HEK293 (cell line): ENCODE results near the gene DOCK1.

ENCODE experiments used
- CTCF ChIA-PET: fragments of 350-600 bp; formaldehyde crosslinking; extraction: SDS; loops from one replicate; lab custom pipeline; 2021; ENCODE audit warnings: antibody characterized with exemption; lab: Yijun Ruan, JAX
- POLR2A ChIA-PET: fragments of 300-600 bp; formaldehyde crosslinking; extraction: SDS; loops from one replicate; lab custom pipeline; 2020; ENCODE audit warnings: antibody characterized with exemption, inconsistent platforms; lab: Yijun Ruan, JAX
- H3K27ac ChIP-seq: fragments of 200-500 bp; sonication (Bioruptor generic); 2 replicates; pipeline ENCODE4 v1.5.1; 2014; ENCODE audit warnings: low read depth, low read length, control low read depth, inconsistent platforms; ENCODE audit errors: extremely low read depth
- H3K36me3 ChIP-seq, 2 experiments: fragments of 200-500 bp in 1 of 2; sonication (Bioruptor generic) in 1 of 2; 1 replicate in 1 of 2; 2 replicates in 1 of 2; pipeline ENCODE4 v1.5.1; 2014 to 2017; ENCODE audit warnings: inconsistent platforms in 2 of 2, low read length in 2 of 2; ENCODE audit not compliant: control insufficient read depth in 2 of 2, insufficient read depth in 1 of 2
- H3K4me1 ChIP-seq: fragments of 200-500 bp; sonication (Bioruptor generic); 2 replicates; pipeline ENCODE4 v1.5.1; 2014; ENCODE audit warnings: mild to moderate bottlenecking, low read length, inconsistent platforms; ENCODE audit not compliant: control insufficient read depth, insufficient read depth
- H3K4me3 ChIP-seq: 2 replicates; pipeline ENCODE4 v1.5.1; 2011; ENCODE audit warnings: low read depth, mild to moderate bottlenecking, control low read depth, low read length, moderate library complexity
- H3K9me3 ChIP-seq: fragments of 200-500 bp; sonication (Bioruptor generic); 2 replicates; pipeline ENCODE4 v1.5.1; 2014; ENCODE audit warnings: low read depth, low read length, inconsistent platforms; ENCODE audit not compliant: control insufficient read depth, insufficient read depth
- BCL11A ChIP-seq: fragments of 450-650 bp; formaldehyde crosslinking; IDR thresholded peaks from 2 replicates; pipeline ENCODE4 v1.5.1; 2016; ENCODE audit warnings: low read depth, missing biosample characterization, missing genetic modification characterization
- CTCF ChIP-seq: fragments of 450-650 bp; formaldehyde crosslinking; IDR thresholded peaks from 2 replicates; pipeline ENCODE4 v1.5.1; 2016; ENCODE audit warnings: missing biosample characterization, missing genetic modification characterization
- GLI4 ChIP-seq: fragments of 450-650 bp; formaldehyde crosslinking; IDR thresholded peaks from 2 replicates; pipeline ENCODE4 v1.5.1; 2016; ENCODE audit warnings: missing biosample characterization, missing genetic modification characterization
- HOXD13 ChIP-seq: sonication (generic); formaldehyde crosslinking; IDR thresholded peaks from 2 replicates; pipeline ENCODE4 v1.8.0; 2022; ENCODE audit warnings: missing genetic modification reagents, borderline replicate concordance
- IKZF3 ChIP-seq: fragments of 450-650 bp; IDR thresholded peaks from 2 replicates; pipeline ENCODE4 v1.5.0; 2018; ENCODE audit warnings: missing biosample characterization, mild to moderate bottlenecking, missing genetic modification characterization, moderate library complexity
- MZF1 ChIP-seq: fragments of 450-650 bp; formaldehyde crosslinking; IDR thresholded peaks from 2 replicates; pipeline ENCODE4 v1.5.1; 2017; ENCODE audit warnings: missing biosample characterization, missing genetic modification characterization, borderline replicate concordance
- REPIN1 ChIP-seq: fragments of 450-650 bp; formaldehyde crosslinking; IDR thresholded peaks from 2 replicates; pipeline ENCODE4 v1.5.1; 2017; ENCODE audit warnings: missing biosample characterization, missing genetic modification characterization, low read depth
- SCRT1 ChIP-seq: fragments of 450-650 bp; formaldehyde crosslinking; IDR thresholded peaks from 2 replicates; pipeline ENCODE4 v1.5.1; 2016; ENCODE audit warnings: missing biosample characterization, missing genetic modification characterization, borderline replicate concordance
- SETDB1 ChIP-seq: IDR thresholded peaks from one replicate; pipeline ENCODE4 v1.6.1; 2017; ENCODE audit warnings: mild to moderate bottlenecking, low read length, moderate library complexity, mixed read lengths; ENCODE audit not compliant: insufficient read length
- YY2 ChIP-seq: fragments of 450-650 bp; formaldehyde crosslinking; IDR thresholded peaks from 2 replicates; pipeline ENCODE4 v1.5.1; 2016; ENCODE audit warnings: missing biosample characterization, missing genetic modification characterization
- ZBTB49 ChIP-seq: fragments of 450-650 bp; formaldehyde crosslinking; IDR thresholded peaks from 2 replicates; pipeline ENCODE4 v1.5.1; 2016; ENCODE audit warnings: missing biosample characterization, missing genetic modification characterization, low read depth
- ZNF112 ChIP-seq: fragments of 450-650 bp; formaldehyde crosslinking; IDR thresholded peaks from 2 replicates; pipeline ENCODE4 v1.5.0; 2017; ENCODE audit warnings: missing biosample characterization, missing genetic modification characterization
- ZNF146 ChIP-seq: fragments of 450-650 bp; formaldehyde crosslinking; IDR thresholded peaks from 2 replicates; pipeline ENCODE4 v1.5.1; 2016; ENCODE audit warnings: missing biosample characterization, missing genetic modification characterization
- ZNF148 ChIP-seq: fragments of 450-650 bp; formaldehyde crosslinking; IDR thresholded peaks from 2 replicates; pipeline ENCODE4 v1.5.0; 2017; ENCODE audit warnings: missing biosample characterization, missing genetic modification characterization, borderline replicate concordance
- ZNF184 ChIP-seq: fragments of 450-650 bp; IDR thresholded peaks from 2 replicates; pipeline ENCODE4 v1.5.1; 2018; ENCODE audit warnings: missing biosample characterization, mild to moderate bottlenecking, missing genetic modification characterization
- ZNF223 ChIP-seq: fragments of 450-650 bp; formaldehyde crosslinking; IDR thresholded peaks from 2 replicates; pipeline ENCODE4 v1.5.1; 2016; ENCODE audit warnings: missing biosample characterization, missing genetic modification characterization
- ZNF266 ChIP-seq: fragments of 450-650 bp; formaldehyde crosslinking; IDR thresholded peaks from 2 replicates; pipeline ENCODE4 v1.5.1; 2016; ENCODE audit warnings: missing biosample characterization, missing genetic modification characterization, low read depth
- ZNF354C ChIP-seq: fragments of 450-650 bp; formaldehyde crosslinking; IDR thresholded peaks from 2 replicates; pipeline ENCODE4 v1.5.1; 2016; ENCODE audit warnings: missing biosample characterization, missing genetic modification characterization, low read depth, borderline replicate concordance
- ZNF391 ChIP-seq: fragments of 450-650 bp; formaldehyde crosslinking; IDR thresholded peaks from 2 replicates; pipeline ENCODE4 v1.5.1; 2016; ENCODE audit warnings: low read depth, missing biosample characterization, missing genetic modification characterization, borderline replicate concordance
- ZNF394 ChIP-seq: fragments of 450-650 bp; formaldehyde crosslinking; IDR thresholded peaks from 2 replicates; pipeline ENCODE4 v1.5.1; 2016; ENCODE audit warnings: missing biosample characterization, missing genetic modification characterization, mild to moderate bottlenecking, moderate library complexity, borderline replicate concordance
- ZNF416 ChIP-seq: fragments of 450-650 bp; formaldehyde crosslinking; IDR thresholded peaks from 2 replicates; pipeline ENCODE4 v1.5.1; 2016; ENCODE audit warnings: missing biosample characterization, missing genetic modification characterization
- ZNF48 ChIP-seq: fragments of 450-650 bp; formaldehyde crosslinking; IDR thresholded peaks from 2 replicates; pipeline ENCODE4 v1.5.1; 2016; ENCODE audit warnings: missing biosample characterization, missing genetic modification characterization
- ZNF558 ChIP-seq: fragments of 450-650 bp; formaldehyde crosslinking; IDR thresholded peaks from 2 replicates; pipeline ENCODE4 v1.5.1; 2016; ENCODE audit warnings: missing biosample characterization, missing genetic modification characterization
- ZNF645 ChIP-seq: fragments of 450-650 bp; formaldehyde crosslinking; IDR thresholded peaks from 2 replicates; pipeline ENCODE4; 2016; ENCODE audit warnings: missing biosample characterization, missing genetic modification characterization
- ZNF768 ChIP-seq: fragments of 450-650 bp; formaldehyde crosslinking; IDR thresholded peaks from 2 replicates; pipeline ENCODE4 v1.5.1; 2018; ENCODE audit warnings: missing biosample characterization, mild to moderate bottlenecking, missing genetic modification characterization
- ZNF777 ChIP-seq: fragments of 450-650 bp; formaldehyde crosslinking; IDR thresholded peaks from 2 replicates; pipeline ENCODE4 v1.5.1; 2017; ENCODE audit warnings: missing biosample characterization, missing genetic modification characterization, borderline replicate concordance
- ZNF791 ChIP-seq: fragments of 450-650 bp; formaldehyde crosslinking; IDR thresholded peaks from 2 replicates; pipeline ENCODE4 v1.5.1; 2016; ENCODE audit warnings: missing biosample characterization, missing genetic modification characterization

DOCK1 gene

DNA sequence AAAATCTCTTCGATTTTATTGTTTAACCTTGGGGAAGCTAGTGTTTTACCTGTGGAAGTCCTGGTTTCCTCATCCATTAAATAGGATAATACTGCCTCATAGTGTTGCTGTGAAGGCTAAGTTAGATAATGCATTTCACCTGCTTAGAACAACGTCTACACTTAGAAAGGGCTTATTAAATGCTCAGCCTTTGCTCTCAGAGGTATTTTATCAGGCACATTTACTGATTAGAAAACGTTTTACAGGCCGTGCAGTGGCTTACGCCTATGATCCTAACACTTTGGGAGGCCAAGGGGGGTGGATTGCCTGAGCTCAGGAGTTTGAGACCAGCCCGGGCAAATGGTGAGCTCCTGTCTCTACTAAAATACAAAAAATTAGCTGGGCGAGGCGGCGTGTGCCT, 146.8 kb downstream of the DOCK1 start:
- Histone ChIP-seq H3K9me3 (no peaks in the 10 kb centered on the region), H3K4me1 (no peaks in the 10 kb centered on the region), H3K27ac (no peak overlapping the region), H3K36me3 (peaks cover 3 to 23% of the 10 kb centered on the region in 2 experiments; a peak in 2 of 3 replicates), H3K4me3 (no peak overlapping the region)
- CTCF ChIA-PET = no interaction called here
- POLR2A ChIA-PET = no interaction called here
- TF ChIP-seq ZNF354C (tag by site-specific recombination) (no peak), ZNF645 (tag by site-specific recombination) (no peak), SCRT1 (tag by site-specific recombination) (no peak), BCL11A (no peak), SETDB1 (no peak), ZNF558 (tag by site-specific recombination) (no peak), ZNF184 (no peak), ZNF146 (no peak), ZNF391 (tag by site-specific recombination) (no peak), ZNF394 (tag by site-specific recombination) (no peak), MZF1 (no peak), ZNF48 (tag by site-specific recombination) (no peak), ZNF266 (tag by site-specific recombination) (no peak)

GRCh38 chr10:127055263-127055662, 150.0 kb downstream of the DOCK1 start:
- ChIA-PET CTCF (no interaction called here), POLR2A (no interaction called here)
- Histone ChIP-seq H3K4me3 (no peak overlapping the region), H3K4me1 (no peaks in the 10 kb centered on the region), H3K9me3 (no peaks in the 10 kb centered on the region), H3K36me3 (peaks cover 3 to 23% of the 10 kb centered on the region in 2 experiments; a peak in 2 of 3 replicates), H3K27ac (no peak overlapping the region)
- no peak for TF ChIP-seq ZNF148 (tag by site-specific recombination)
- TF ChIP-seq ZBTB49 (tag by site-specific recombination) = no peak
- TF ChIP-seq REPIN1 (tag by site-specific recombination) = no peak
- TF ChIP-seq ZNF768 (tag by site-specific recombination) = no peak
- TF ChIP-seq GLI4 = no peak
- TF ChIP-seq ZNF777 (tag by site-specific recombination) = no peak
- no peak for TF ChIP-seq ZNF223
- no peak for TF ChIP-seq ZNF791 (tag by site-specific recombination)
- no peak for TF ChIP-seq ZNF112 (tag by site-specific recombination)
- TF ChIP-seq IKZF3 = no peak
- TF ChIP-seq HOXD13 (CRISPR knock-in tag) = no peak
- TF ChIP-seq CTCF (tag by site-specific recombination) = no peak
- TF ChIP-seq ZNF416 (tag by site-specific recombination) = no peak
- TF ChIP-seq YY2 = no peak
